ENCODE data around the gene SLC18A3. TPM values are rescaled to one million over a fixed set of nuclear protein-coding genes. Genes with fewer than 3 reads are reported as not detected.

SLC18A3 gene
- total RNA-seq, 1 experiment from 2014 or later = not detected

DNA sequence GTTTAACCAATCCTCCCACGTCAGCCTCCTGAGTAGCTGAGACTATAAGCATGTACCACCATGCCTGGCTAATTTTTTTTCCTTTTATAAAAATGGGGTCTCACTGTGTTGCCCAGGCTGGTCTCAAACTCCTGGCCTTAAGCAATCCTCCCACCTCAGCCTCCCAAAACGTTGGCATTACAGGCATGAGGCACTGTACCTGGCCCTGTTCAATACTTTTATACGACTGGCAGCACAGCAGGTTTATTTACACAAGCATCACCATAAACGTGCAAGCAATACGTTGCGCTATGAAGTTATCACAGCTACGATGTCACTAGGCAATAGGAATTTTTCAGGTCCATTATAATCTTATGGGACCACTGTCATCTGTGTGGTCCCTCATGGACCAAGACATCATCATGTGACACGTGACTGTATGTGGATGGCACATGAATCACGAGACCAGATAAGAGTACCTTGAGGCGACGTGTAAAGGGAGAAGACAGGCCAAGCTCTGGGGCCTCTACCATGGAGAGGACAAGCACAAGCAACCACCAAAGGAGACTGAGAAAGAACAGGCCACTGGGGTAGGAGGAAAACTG lies 34.5 kb upstream of the SLC18A3 start:
- H3K79me2 ChIP-seq (ENCODE audit: low read length) = no peaks in the 10 kb centered on the region
- no peak overlapping the region for H3K9ac ChIP-seq (ENCODE audit: low read length)
- ATAC-seq (no peak), DNase-seq (no peak)
- H3K4me3 ChIP-seq (ENCODE audit: low read length) = no peak overlapping the region
- H3K36me3 ChIP-seq (ENCODE audit: low read depth, low read length) = no peaks in the 10 kb centered on the region
- H3K4me2 ChIP-seq (ENCODE audit: low read length) = no peak overlapping the region
- peaks cover 5% of the 10 kb centered on the region; the same call in 1 of the 2 replicates for H3K4me1 ChIP-seq (ENCODE audit: insufficient read depth, low read length)
- peaks cover 3% of the 10 kb centered on the region; the same call in 1 of the 2 replicates for H3K9me2 ChIP-seq (replicated peaks; ENCODE audit: low read length)
- CTCF ChIA-PET = no interaction called here
- POLR2A ChIA-PET (ENCODE audit: unreplicated experiment) = no interaction called here
- no peaks in the 10 kb centered on the region for H3F3A ChIP-seq (ENCODE audit: low read length, unreplicated experiment)
- TF ChIP-seq EZH2 (IDR thresholded peaks at IDR 0.05; ENCODE audit: low read length, unreplicated experiment) = no peak
- no peak for TF ChIP-seq CTCF (conservative IDR thresholded peaks at IDR 0.05; ENCODE audit: low read depth, low read length)
- no peak for TF ChIP-seq EZH2phosphoT487 (IDR thresholded peaks at IDR 0.05; ENCODE audit: borderline replicate concordance, low read length)
- H3K27me3 ChIP-seq (ENCODE audit: low read length) = no peaks in the 10 kb centered on the region
- no peak overlapping the region for H3K27ac ChIP-seq (ENCODE audit: low read length)
- intact Hi-C loops (cut with micrococcal nuclease) = no loop called here
- H3K9me3 ChIP-seq (ENCODE audit: low read length) = no peaks in the 10 kb centered on the region
- H2AFZ ChIP-seq (ENCODE audit: low read length) = no peak overlapping the region
- no peaks in the 10 kb centered on the region for H4K20me1 ChIP-seq (ENCODE audit: low read length)
- no TSS peak for BruUV-seq (replicated peaks)

- H3K9me2 ChIP-seq (replicated peaks; ENCODE audit: low read length) = no peaks in the 10 kb centered on the region
- no peak overlapping the region for H3K9ac ChIP-seq (ENCODE audit: low read length)
- DNase-seq (no peak), ATAC-seq (no peak)
- H3K27me3 ChIP-seq (ENCODE audit: low read length) = no peaks in the 10 kb centered on the region
- H3F3A ChIP-seq (ENCODE audit: low read length, unreplicated experiment) = no peaks in the 10 kb centered on the region
- POLR2A ChIA-PET (ENCODE audit: unreplicated experiment) = no interaction called here
- H3K79me2 ChIP-seq (ENCODE audit: low read length) = no peaks in the 10 kb centered on the region
- no peak overlapping the region for H3K4me3 ChIP-seq (ENCODE audit: low read length)
- no peaks in the 10 kb centered on the region for H3K9me3 ChIP-seq (ENCODE audit: low read length)
- CTCF ChIA-PET = interaction anchor here (0.5 kb wide), 1 partner anchor 16 kb away, joined by 4 read pairs; no protein-coding TSS in a partner anchor
- TF ChIP-seq EZH2phosphoT487 (IDR thresholded peaks at IDR 0.05; ENCODE audit: borderline replicate concordance, low read length) (no peak), EZH2 (IDR thresholded peaks at IDR 0.05; ENCODE audit: low read length, unreplicated experiment) (no peak), CTCF (conservative IDR thresholded peaks at IDR 0.05; ENCODE audit: low read depth, low read length) (no peak)
- no peak overlapping the region for H3K4me2 ChIP-seq (ENCODE audit: low read length)
- H4K20me1 ChIP-seq (ENCODE audit: low read length) = no peaks in the 10 kb centered on the region
- H2AFZ ChIP-seq (ENCODE audit: low read length) = no peak overlapping the region
- peaks cover 5% of the 10 kb centered on the region; the same call in 1 of the 2 replicates for H3K4me1 ChIP-seq (ENCODE audit: insufficient read depth, low read length)
- H3K27ac ChIP-seq (ENCODE audit: low read length) = no peak overlapping the region
- BruUV-seq (replicated peaks) = no TSS peak
- H3K36me3 ChIP-seq (ENCODE audit: low read depth, low read length) = no peaks in the 10 kb centered on the region
- intact Hi-C loops (cut with micrococcal nuclease) = no loop called here
Observed at GRCh38 chr10:49577182-49577925, 32.8 kb upstream of the SLC18A3 start.

- ChIA-PET POLR2A (ENCODE audit: unreplicated experiment) (no interaction called here), CTCF (no interaction called here)
- H3K27me3 ChIP-seq (ENCODE audit: low read length) = no peaks in the 10 kb centered on the region
- ATAC-seq (no peak), DNase-seq (no peak)
- H2AFZ ChIP-seq (ENCODE audit: low read length) = no peak overlapping the region
- H3F3A ChIP-seq (ENCODE audit: low read length, unreplicated experiment) = no peaks in the 10 kb centered on the region
- no TSS peak for BruUV-seq (replicated peaks)
- no peaks in the 10 kb centered on the region for H3K79me2 ChIP-seq (ENCODE audit: low read length)
- H3K4me1 ChIP-seq (ENCODE audit: insufficient read depth, low read length) = peaks cover 4% of the 10 kb centered on the region; the same call in 1 of the 2 replicates
- TF ChIP-seq CTCF (conservative IDR thresholded peaks at IDR 0.05; ENCODE audit: low read depth, low read length) (no peak), EZH2 (IDR thresholded peaks at IDR 0.05; ENCODE audit: low read length, unreplicated experiment) (no peak), EZH2phosphoT487 (IDR thresholded peaks at IDR 0.05; ENCODE audit: borderline replicate concordance, low read length) (no peak)
- no peaks in the 10 kb centered on the region for H4K20me1 ChIP-seq (ENCODE audit: low read length)
- intact Hi-C loops (cut with micrococcal nuclease) = no loop called here
- no peaks in the 10 kb centered on the region for H3K9me2 ChIP-seq (replicated peaks; ENCODE audit: low read length)
- H3K36me3 ChIP-seq (ENCODE audit: low read depth, low read length) = no peaks in the 10 kb centered on the region
- H3K9ac ChIP-seq (ENCODE audit: low read length) = no peak overlapping the region
- no peak overlapping the region for H3K4me3 ChIP-seq (ENCODE audit: low read length)
- no peak overlapping the region for H3K4me2 ChIP-seq (ENCODE audit: low read length)
- no peaks in the 10 kb centered on the region for H3K9me3 ChIP-seq (ENCODE audit: low read length)
- H3K27ac ChIP-seq (ENCODE audit: low read length) = no peak overlapping the region
Observed at GRCh38 chr10:49578392-49578791, 31.7 kb upstream of the SLC18A3 start.

Measured in PC-3 (cell line).